HepG2 (cell line): ENCODE measurements around the gene ENO4. TPM values are rescaled to one million over a fixed set of nuclear protein-coding genes. Genes with fewer than 3 reads are reported as not detected.

Source experiments
- MEIS2 ChIP-seq: sonication (generic); formaldehyde crosslinking; IDR thresholded peaks from 2 replicates; pipeline ENCODE4 v1.9.0; 2021; ENCODE audit warnings: mild to moderate bottlenecking, missing genetic modification reagents
- THYN1 ChIP-seq: sonication (generic); formaldehyde crosslinking; IDR thresholded peaks from 2 replicates; pipeline ENCODE4 v1.8.1; 2023; ENCODE audit warnings: low read depth, mild to moderate bottlenecking, moderate library complexity, missing genetic modification reagents, borderline replicate concordance
- ZNF232 ChIP-seq: sonication (generic); formaldehyde crosslinking; IDR thresholded peaks from 2 replicates; pipeline ENCODE4 v1.4.0; 2020; ENCODE audit warnings: missing genetic modification reagents, borderline replicate concordance
- polyA plus RNA-seq, 8 experiments: library from polyadenylated mRNA; depleted of rRNA in 3 of 8; stranded (reverse) in 7 of 8; unstranded in 1 of 8; fragments of >200 nt; fragmentation: Illumina TruSeq in 4 of 8; extraction: Trizol in 4 of 8; gene quantifications; 2 replicates each; pipeline versions ENCODE4 v1.2.1 to v1.2.3, GENCODE V29; 2011 to 2016; ENCODE audit warnings: low read depth in 4 of 8, missing spikeins in 1 of 8, mixed read lengths in 1 of 8; ENCODE audit not compliant: insufficient read depth in 1 of 8
- total RNA-seq, 5 experiments: library from RNA; depleted of rRNA; stranded (reverse); fragments of >200 nt; fragmentation: Illumina TruSeq; extraction: Trizol; gene quantifications; 2 replicates each; pipeline ENCODE4 v1.2.3, GENCODE V29; 2016; ENCODE audit warnings: low read depth in 1 of 5
- TF ChIP-seq, protein P1 (sequence below): sonication (generic); formaldehyde crosslinking; IDR thresholded peaks from 2 replicates; pipeline ENCODE4 v1.4.0; 2020; ENCODE audit warnings: missing genetic modification reagents, borderline replicate concordance
- TF ChIP-seq, protein P2 (sequence below): sonication (generic); formaldehyde crosslinking; IDR thresholded peaks from 2 replicates; pipeline ENCODE4 v1.8.0; 2022; ENCODE audit warnings: missing genetic modification reagents, mild to moderate bottlenecking, moderate library complexity, borderline replicate concordance
- TF ChIP-seq, protein P3 (sequence below): sonication (generic); formaldehyde crosslinking; IDR thresholded peaks from 2 replicates; pipeline ENCODE4 v1.9.0; 2022; ENCODE audit warnings: missing genetic modification reagents, mild to moderate bottlenecking, borderline replicate concordance

Gene ENO4
- total and polyA plus RNA-seq, 2 of the 13 experiments (the other 11 are each of a cell fraction or from before 2014, with no cell fraction given), result not detected

DNA sequence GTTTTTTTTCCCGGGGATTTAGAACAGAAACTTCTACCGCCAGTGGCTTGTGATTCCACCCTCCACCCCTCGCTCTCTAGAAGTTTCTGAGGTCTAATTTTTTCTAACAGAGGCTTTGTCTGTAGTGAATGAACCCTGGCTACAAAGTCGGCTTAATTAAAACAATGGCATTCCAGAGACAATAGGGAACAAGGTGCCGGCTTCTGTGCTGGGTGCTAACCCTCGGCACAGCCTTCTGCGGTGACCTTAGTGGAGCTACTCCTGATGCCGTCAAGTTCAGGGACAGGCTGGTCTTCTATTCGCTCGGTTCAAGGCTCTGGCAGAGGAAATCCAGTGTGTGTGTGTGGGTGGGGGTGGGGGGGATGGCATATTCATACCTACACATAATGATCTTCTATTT, 32.1 kb upstream of the ENO4 start (continued):
- TF ChIP-seq, protein P1, sequence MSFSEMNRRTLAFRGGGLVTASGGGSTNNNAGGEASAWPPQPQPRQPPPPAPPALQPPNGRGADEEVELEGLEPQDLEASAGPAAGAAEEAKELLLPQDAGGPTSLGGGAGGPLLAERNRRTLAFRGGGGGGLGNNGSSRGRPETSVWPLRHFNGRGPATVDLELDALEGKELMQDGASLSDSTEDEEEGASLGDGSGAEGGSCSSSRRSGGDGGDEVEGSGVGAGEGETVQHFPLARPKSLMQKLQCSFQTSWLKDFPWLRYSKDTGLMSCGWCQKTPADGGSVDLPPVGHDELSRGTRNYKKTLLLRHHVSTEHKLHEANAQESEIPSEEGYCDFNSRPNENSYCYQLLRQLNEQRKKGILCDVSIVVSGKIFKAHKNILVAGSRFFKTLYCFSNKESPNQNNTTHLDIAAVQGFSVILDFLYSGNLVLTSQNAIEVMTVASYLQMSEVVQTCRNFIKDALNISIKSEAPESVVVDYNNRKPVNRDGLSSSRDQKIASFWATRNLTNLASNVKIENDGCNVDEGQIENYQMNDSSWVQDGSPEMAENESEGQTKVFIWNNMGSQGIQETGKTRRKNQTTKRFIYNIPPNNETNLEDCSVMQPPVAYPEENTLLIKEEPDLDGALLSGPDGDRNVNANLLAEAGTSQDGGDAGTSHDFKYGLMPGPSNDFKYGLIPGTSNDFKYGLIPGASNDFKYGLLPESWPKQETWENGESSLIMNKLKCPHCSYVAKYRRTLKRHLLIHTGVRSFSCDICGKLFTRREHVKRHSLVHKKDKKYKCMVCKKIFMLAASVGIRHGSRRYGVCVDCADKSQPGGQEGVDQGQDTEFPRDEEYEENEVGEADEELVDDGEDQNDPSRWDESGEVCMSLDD (CRISPR knock-in tag), result no peak
- TF ChIP-seq MEIS2 (no peak), ZNF232 (CRISPR knock-in tag) (no peak), THYN1 (CRISPR knock-in tag) (no peak)
- TF ChIP-seq, protein P2, sequence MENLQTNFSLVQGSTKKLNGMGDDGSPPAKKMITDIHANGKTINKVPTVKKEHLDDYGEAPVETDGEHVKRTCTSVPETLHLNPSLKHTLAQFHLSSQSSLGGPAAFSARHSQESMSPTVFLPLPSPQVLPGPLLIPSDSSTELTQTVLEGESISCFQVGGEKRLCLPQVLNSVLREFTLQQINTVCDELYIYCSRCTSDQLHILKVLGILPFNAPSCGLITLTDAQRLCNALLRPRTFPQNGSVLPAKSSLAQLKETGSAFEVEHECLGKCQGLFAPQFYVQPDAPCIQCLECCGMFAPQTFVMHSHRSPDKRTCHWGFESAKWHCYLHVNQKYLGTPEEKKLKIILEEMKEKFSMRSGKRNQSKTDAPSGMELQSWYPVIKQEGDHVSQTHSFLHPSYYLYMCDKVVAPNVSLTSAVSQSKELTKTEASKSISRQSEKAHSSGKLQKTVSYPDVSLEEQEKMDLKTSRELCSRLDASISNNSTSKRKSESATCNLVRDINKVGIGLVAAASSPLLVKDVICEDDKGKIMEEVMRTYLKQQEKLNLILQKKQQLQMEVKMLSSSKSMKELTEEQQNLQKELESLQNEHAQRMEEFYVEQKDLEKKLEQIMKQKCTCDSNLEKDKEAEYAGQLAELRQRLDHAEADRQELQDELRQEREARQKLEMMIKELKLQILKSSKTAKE (CRISPR knock-in tag), result no peak
- TF ChIP-seq, protein P3, sequence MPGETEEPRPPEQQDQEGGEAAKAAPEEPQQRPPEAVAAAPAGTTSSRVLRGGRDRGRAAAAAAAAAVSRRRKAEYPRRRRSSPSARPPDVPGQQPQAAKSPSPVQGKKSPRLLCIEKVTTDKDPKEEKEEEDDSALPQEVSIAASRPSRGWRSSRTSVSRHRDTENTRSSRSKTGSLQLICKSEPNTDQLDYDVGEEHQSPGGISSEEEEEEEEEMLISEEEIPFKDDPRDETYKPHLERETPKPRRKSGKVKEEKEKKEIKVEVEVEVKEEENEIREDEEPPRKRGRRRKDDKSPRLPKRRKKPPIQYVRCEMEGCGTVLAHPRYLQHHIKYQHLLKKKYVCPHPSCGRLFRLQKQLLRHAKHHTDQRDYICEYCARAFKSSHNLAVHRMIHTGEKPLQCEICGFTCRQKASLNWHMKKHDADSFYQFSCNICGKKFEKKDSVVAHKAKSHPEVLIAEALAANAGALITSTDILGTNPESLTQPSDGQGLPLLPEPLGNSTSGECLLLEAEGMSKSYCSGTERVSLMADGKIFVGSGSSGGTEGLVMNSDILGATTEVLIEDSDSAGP (CRISPR knock-in tag), result no peak
